Stimulated activated memory B cell treated with anti-CD40 and anti-IgM and Interleukin-4, amounts not matched to agents 10 μg/mL and 1 μg/mL and 100 μg/mL, for 72 hours (primary cell): ENCODE results near the gene MOBP.

Experiments used
- ATAC-seq: fragments of 150-1000 bp; cut with Tn5 transposase; 2 replicates; pipeline ENCODE4 v1.10.0; 2021
- H3K27ac Mint-ChIP-seq: one replicate; pipeline ENCODE4 v1.8.0; 2022; ENCODE audit warnings: mild to moderate bottlenecking, mixed read lengths
- H3K27me3 Mint-ChIP-seq: one replicate; pipeline ENCODE4 v1.8.0; 2022; ENCODE audit warnings: mixed read lengths
- H3K36me3 Mint-ChIP-seq: one replicate; pipeline ENCODE4 v1.8.0; 2022; ENCODE audit warnings: mixed read lengths
- H3K4me1 Mint-ChIP-seq: one replicate; pipeline ENCODE4 v1.8.0; 2022; ENCODE audit warnings: mixed read lengths
- H3K4me3 Mint-ChIP-seq: one replicate; pipeline ENCODE4 v1.8.0; 2022; ENCODE audit warnings: mild to moderate bottlenecking, moderate library complexity, mixed read lengths
- H3K9me3 Mint-ChIP-seq: one replicate; pipeline ENCODE4 v1.8.0; 2022; ENCODE audit warnings: mixed read lengths

The MOBP gene

GRCh38 chr3:39469258-39469657 lies 1.8 kb downstream of the MOBP start:
- Mint-ChIP-seq H3K4me1 (no peaks in the 10 kb centered on the region), H3K9me3 (no peaks in the 10 kb centered on the region), H3K27ac (no peak overlapping the region), H3K27me3 (peaks cover 29% of the 10 kb centered on the region), H3K36me3 (no peaks in the 10 kb centered on the region), H3K4me3 (no peak overlapping the region)
- ATAC-seq, result no peak

- H3K4me3 Mint-ChIP-seq, result no peak overlapping the region
- ATAC-seq, result no peak
Measured at GRCh38 chr3:39469945-39470344, 2.5 kb downstream of the MOBP start.

GRCh38 chr3:39471652-39472051 lies 4.2 kb downstream of the MOBP start:
- no peak for ATAC-seq
- no peak overlapping the region for H3K4me3 Mint-ChIP-seq
- H3K4me1 Mint-ChIP-seq, result no peaks in the 10 kb centered on the region
- H3K36me3 Mint-ChIP-seq, result no peaks in the 10 kb centered on the region
- no peak overlapping the region for H3K27ac Mint-ChIP-seq
- peaks cover 7% of the 10 kb centered on the region for H3K9me3 Mint-ChIP-seq
- peaks cover 29% of the 10 kb centered on the region for H3K27me3 Mint-ChIP-seq

More at GRCh38 chr3:39469945-39470344, 2.5 kb downstream of the MOBP start:
- no peaks in the 10 kb centered on the region for H3K4me1 Mint-ChIP-seq
- no peaks in the 10 kb centered on the region for H3K36me3 Mint-ChIP-seq
- peaks cover 29% of the 10 kb centered on the region for H3K27me3 Mint-ChIP-seq
- H3K27ac Mint-ChIP-seq, result no peak overlapping the region
- H3K9me3 Mint-ChIP-seq, result no peaks in the 10 kb centered on the region

GRCh38 chr3:39473452-39474125 lies 6.1 kb downstream of the MOBP start:
- Mint-ChIP-seq H3K4me3 (no peak overlapping the region), H3K4me1 (no peaks in the 10 kb centered on the region), H3K27ac (no peak overlapping the region), H3K9me3 (peaks cover 7% of the 10 kb centered on the region), H3K27me3 (peaks cover 29% of the 10 kb centered on the region), H3K36me3 (no peaks in the 10 kb centered on the region)
- no peak for ATAC-seq

- no peak for ATAC-seq
- Mint-ChIP-seq H3K27ac (no peak overlapping the region), H3K4me1 (no peaks in the 10 kb centered on the region), H3K36me3 (no peaks in the 10 kb centered on the region), H3K9me3 (peaks cover 7% of the 10 kb centered on the region), H3K4me3 (no peak overlapping the region), H3K27me3 (peaks cover 29% of the 10 kb centered on the region)
Measured at GRCh38 chr3:39474126-39474515, 6.6 kb downstream of the MOBP start.

GRCh38 chr3:39476783-39477182 lies 9.3 kb downstream of the MOBP start:
- H3K27ac Mint-ChIP-seq, result no peak overlapping the region
- peaks cover 22% of the 10 kb centered on the region for H3K27me3 Mint-ChIP-seq
- no peak overlapping the region for H3K4me3 Mint-ChIP-seq
- no peaks in the 10 kb centered on the region for H3K4me1 Mint-ChIP-seq
- H3K9me3 Mint-ChIP-seq, result peaks cover 7% of the 10 kb centered on the region
- H3K36me3 Mint-ChIP-seq, result no peaks in the 10 kb centered on the region
- ATAC-seq, result no peak

- Mint-ChIP-seq H3K36me3 (no peaks in the 10 kb centered on the region), H3K27ac (no peak overlapping the region), H3K4me1 (no peaks in the 10 kb centered on the region), H3K4me3 (no peak overlapping the region), H3K27me3 (peaks cover 7% of the 10 kb centered on the region), H3K9me3 (peaks cover 7% of the 10 kb centered on the region)
- ATAC-seq, result no peak
Measured at GRCh38 chr3:39478226-39478625, 10.7 kb downstream of the MOBP start.

GRCh38 chr3:39479701-39480414 lies 12.4 kb downstream of the MOBP start:
- H3K27me3 Mint-ChIP-seq, result no peaks in the 10 kb centered on the region
- no peak for ATAC-seq
- H3K27ac Mint-ChIP-seq, result no peak overlapping the region
- no peaks in the 10 kb centered on the region for H3K36me3 Mint-ChIP-seq
- H3K4me1 Mint-ChIP-seq, result no peaks in the 10 kb centered on the region
- H3K4me3 Mint-ChIP-seq, result no peak overlapping the region
- H3K9me3 Mint-ChIP-seq, result peaks cover 7% of the 10 kb centered on the region

- no peak overlapping the region for H3K4me3 Mint-ChIP-seq
- ATAC-seq, result no peak
- no peaks in the 10 kb centered on the region for H3K36me3 Mint-ChIP-seq
- peaks cover 3% of the 10 kb centered on the region for H3K9me3 Mint-ChIP-seq
- no peak overlapping the region for H3K27ac Mint-ChIP-seq
- H3K4me1 Mint-ChIP-seq, result no peaks in the 10 kb centered on the region
- H3K27me3 Mint-ChIP-seq, result peaks cover 20% of the 10 kb centered on the region
Measured at GRCh38 chr3:39485547-39485946, 18.1 kb downstream of the MOBP start.

GRCh38 chr3:39491014-39491413 lies 23.5 kb downstream of the MOBP start:
- Mint-ChIP-seq H3K27me3 (peaks cover 29% of the 10 kb centered on the region), H3K9me3 (peaks cover 3% of the 10 kb centered on the region), H3K36me3 (no peaks in the 10 kb centered on the region), H3K27ac (no peak overlapping the region), H3K4me3 (no peak overlapping the region), H3K4me1 (no peaks in the 10 kb centered on the region)
- ATAC-seq, result no peak

GRCh38 chr3:39491733-39492350 lies 24.4 kb downstream of the MOBP start:
- peaks cover 3% of the 10 kb centered on the region for H3K9me3 Mint-ChIP-seq
- H3K36me3 Mint-ChIP-seq, result no peaks in the 10 kb centered on the region
- peaks cover 30% of the 10 kb centered on the region for H3K27me3 Mint-ChIP-seq
- no peak overlapping the region for H3K4me3 Mint-ChIP-seq
- no peak for ATAC-seq
- no peak overlapping the region for H3K27ac Mint-ChIP-seq
- H3K4me1 Mint-ChIP-seq, result no peaks in the 10 kb centered on the region

GRCh38 chr3:39494781-39495180 lies 27.3 kb downstream of the MOBP start:
- Mint-ChIP-seq H3K4me3 (no peak overlapping the region), H3K4me1 (peaks cover 6% of the 10 kb centered on the region), H3K27me3 (peaks cover 36% of the 10 kb centered on the region), H3K36me3 (no peaks in the 10 kb centered on the region), H3K27ac (no peak overlapping the region), H3K9me3 (no peaks in the 10 kb centered on the region)
- ATAC-seq, result no peak

GRCh38 chr3:39497753-39498152 lies 30.3 kb downstream of the MOBP start:
- ATAC-seq, result no peak
- Mint-ChIP-seq H3K27me3 (peaks cover 59% of the 10 kb centered on the region), H3K9me3 (no peaks in the 10 kb centered on the region)

GRCh38 chr3:39499651-39500273 lies 32.3 kb downstream of the MOBP start:
- no peak for ATAC-seq
- no peak overlapping the region for H3K4me3 Mint-ChIP-seq
- H3K9me3 Mint-ChIP-seq, result peaks cover 3% of the 10 kb centered on the region
- peaks cover 65% of the 10 kb centered on the region for H3K27me3 Mint-ChIP-seq
- H3K36me3 Mint-ChIP-seq, result no peaks in the 10 kb centered on the region
- H3K4me1 Mint-ChIP-seq, result peaks cover 6% of the 10 kb centered on the region
- no peak overlapping the region for H3K27ac Mint-ChIP-seq

More at GRCh38 chr3:39497753-39498152, 30.3 kb downstream of the MOBP start:
- Mint-ChIP-seq H3K36me3 (no peaks in the 10 kb centered on the region), H3K4me3 (no peak overlapping the region), H3K4me1 (peaks cover 6% of the 10 kb centered on the region), H3K27ac (no peak overlapping the region)

- H3K27ac Mint-ChIP-seq, result no peak overlapping the region
- no peak overlapping the region for H3K4me3 Mint-ChIP-seq
- H3K4me1 Mint-ChIP-seq, result peaks cover 6% of the 10 kb centered on the region
- H3K27me3 Mint-ChIP-seq, result peaks cover 65% of the 10 kb centered on the region
- no peaks in the 10 kb centered on the region for H3K36me3 Mint-ChIP-seq
- ATAC-seq, result no peak
- H3K9me3 Mint-ChIP-seq, result peaks cover 3% of the 10 kb centered on the region
Measured at GRCh38 chr3:39501059-39501458, 33.6 kb downstream of the MOBP start.
